Mesenchymal stem cell (in vitro differentiated cells and primary cell): ENCODE results near the gene ZEB1.

ENCODE experiments used
- DNase-seq: peaks from one replicate; pipeline ENCODE4 v3.0.0-alpha.2; 2013
- H2AFZ ChIP-seq: one replicate; pipeline ENCODE4 v1.6.1; 2013; ENCODE audit warnings: low read depth, mild to moderate bottlenecking, control low read depth, inconsistent platforms, low read length, moderate library complexity
- H2AK5ac ChIP-seq: 2 replicates; pipeline ENCODE4 v1.6.1; 2013; ENCODE audit warnings: low read length, moderate library complexity, mild to moderate bottlenecking, inconsistent platforms; ENCODE audit not compliant: severe bottlenecking
- H2BK120ac ChIP-seq: one replicate; pipeline ENCODE4 v1.6.1; 2013; ENCODE audit warnings: low read depth, mild to moderate bottlenecking, inconsistent platforms, low read length, moderate library complexity
- H2BK12ac ChIP-seq, 2 experiments: one replicate each; pipeline ENCODE4 v1.6.1; 2013; ENCODE audit warnings: inconsistent platforms in 2 of 2, low read length in 2 of 2, mild to moderate bottlenecking in 2 of 2, moderate library complexity in 2 of 2, control low read depth in 1 of 2
- H2BK15ac ChIP-seq: one replicate; pipeline ENCODE4 v1.6.1; 2013; ENCODE audit warnings: mild to moderate bottlenecking, low read depth, inconsistent platforms; ENCODE audit not compliant: poor library complexity, severe bottlenecking
- H2BK5ac ChIP-seq: 2 replicates; pipeline ENCODE4 v1.6.1; 2013; ENCODE audit warnings: low read depth, mild to moderate bottlenecking, low read length, control low read depth, inconsistent platforms; ENCODE audit not compliant: poor library complexity, severe bottlenecking
- H3K14ac ChIP-seq, 2 experiments: one replicate each; pipeline ENCODE4 v1.6.1; 2013; ENCODE audit warnings: inconsistent platforms in 2 of 2, low read length in 2 of 2, control low read depth in 1 of 2, mild to moderate bottlenecking in 1 of 2, moderate library complexity in 1 of 2
- H3K18ac ChIP-seq, 2 experiments: one replicate each; pipeline ENCODE4 v1.6.1; 2013; ENCODE audit warnings: inconsistent platforms in 2 of 2, low read length in 2 of 2, control low read depth in 1 of 2, low read depth in 1 of 2, mild to moderate bottlenecking in 1 of 2
- H3K23ac ChIP-seq, 2 experiments: one replicate each; pipeline ENCODE4 v1.6.1; 2013; ENCODE audit warnings: inconsistent platforms in 2 of 2, low read length in 2 of 2, mild to moderate bottlenecking in 2 of 2, moderate library complexity in 2 of 2, control low read depth in 1 of 2
- H3K27ac ChIP-seq: 2 replicates; pipeline ENCODE4 v1.5.1; 2013; ENCODE audit warnings: mild to moderate bottlenecking, moderate library complexity, low read length, control low read depth, inconsistent platforms; ENCODE audit not compliant: poor library complexity, severe bottlenecking
- H3K27me3 ChIP-seq, 2 experiments: 2 replicates each; pipeline versions ENCODE4 v1.6.1 to v1.7.0; 2013; ENCODE audit warnings: low read length in 2 of 2, mild to moderate bottlenecking in 2 of 2, moderate library complexity in 2 of 2, control low read depth in 1 of 2, inconsistent platforms in 1 of 2; ENCODE audit not compliant: control insufficient read depth in 1 of 2, insufficient read depth in 1 of 2
- H3K36me3 ChIP-seq, 2 experiments: 2 replicates each; pipeline versions ENCODE4 v1.6.1 to v1.7.0; 2013; ENCODE audit warnings: low read length in 2 of 2, control low read depth in 1 of 2, inconsistent platforms in 1 of 2, low read depth in 1 of 2, mild to moderate bottlenecking in 1 of 2; ENCODE audit not compliant: insufficient read depth in 2 of 2, control insufficient read depth in 1 of 2
- H3K4ac ChIP-seq, 2 experiments: one replicate each; pipeline ENCODE4 v1.6.1; 2013; ENCODE audit warnings: inconsistent platforms in 2 of 2, low read length in 2 of 2, mild to moderate bottlenecking in 2 of 2, moderate library complexity in 2 of 2, control low read depth in 1 of 2, low read depth in 1 of 2
- H3K4me1 ChIP-seq: 2 replicates; pipeline ENCODE4 v1.6.1; 2013; ENCODE audit warnings: low read depth, low read length, control low read depth; ENCODE audit not compliant: control insufficient read depth, insufficient read depth
- H3K4me2 ChIP-seq: 2 replicates; pipeline ENCODE4 v1.6.1; 2013; ENCODE audit warnings: low read length, mild to moderate bottlenecking, inconsistent platforms; ENCODE audit not compliant: poor library complexity, severe bottlenecking
- H3K4me3 ChIP-seq, 2 experiments: 2 replicates each; pipeline versions ENCODE4 v1.5.1 to v1.7.0; 2013; ENCODE audit warnings: low read length in 2 of 2, mild to moderate bottlenecking in 2 of 2, control low read depth in 1 of 2, low read depth in 1 of 2; ENCODE audit not compliant: insufficient read depth in 1 of 2
- H3K79me1 ChIP-seq: replicated peaks from 2 replicates; pipeline ENCODE4 v1.6.1; 2013; ENCODE audit warnings: mild to moderate bottlenecking, control low read depth, low read length, inconsistent platforms; ENCODE audit not compliant: poor library complexity, severe bottlenecking
- H3K9ac ChIP-seq: 2 replicates; pipeline ENCODE4 v1.7.0; 2013; ENCODE audit warnings: mild to moderate bottlenecking, low read length, moderate library complexity
- H3K9me3 ChIP-seq: 2 replicates; pipeline ENCODE4 v1.7.0; 2013; ENCODE audit warnings: mild to moderate bottlenecking, low read length; ENCODE audit not compliant: control insufficient read depth
- H4K8ac ChIP-seq: one replicate; pipeline ENCODE4 v1.6.1; 2013; ENCODE audit warnings: inconsistent platforms, mild to moderate bottlenecking, low read length, moderate library complexity
- H4K91ac ChIP-seq: one replicate; pipeline ENCODE4 v1.6.1; 2013; ENCODE audit warnings: mild to moderate bottlenecking, low read length, inconsistent platforms
- WGBS: methylation state at CpG from one replicate; pipeline ENCODE4 v1.1.7; 2013; ENCODE audit warnings: mixed read lengths; 5-methylcytosine and 5-hydroxymethylcytosine counted together

Gene ZEB1

GRCh38 chr10:31399171-31399570, 80.2 kb downstream of the ZEB1 start:
- H3K27ac ChIP-seq, result no peak overlapping the region
- H3K18ac ChIP-seq, result no peak overlapping the region
- H3K14ac ChIP-seq, result no peak overlapping the region
- no peak overlapping the region for H3K4ac ChIP-seq
- H2BK12ac ChIP-seq, result no peak overlapping the region
- no peak overlapping the region for H3K4me2 ChIP-seq
- H3K9ac ChIP-seq, result no peak overlapping the region
- H4K91ac ChIP-seq, result no peak overlapping the region
- no peaks in the 10 kb centered on the region for H3K4me1 ChIP-seq
- H4K8ac ChIP-seq, result no peak overlapping the region
- no peaks in the 10 kb centered on the region for H3K27me3 ChIP-seq
- no peak for DNase-seq
- no peak overlapping the region for H3K4me3 ChIP-seq
- no peak overlapping the region for H2AK5ac ChIP-seq
- H3K79me1 ChIP-seq, result peaks cover 18% of the 10 kb centered on the region
- WGBS, result 96% methylated on average over 5 of the region's 5 CpGs
- no peak overlapping the region for H2AFZ ChIP-seq
- no peak overlapping the region for H2BK5ac ChIP-seq
- no peak overlapping the region for H2BK15ac ChIP-seq
- no peaks in the 10 kb centered on the region for H3K9me3 ChIP-seq
- H3K36me3 ChIP-seq, result peaks cover 0 to 45% of the 10 kb centered on the region in 2 experiments
- H3K23ac ChIP-seq, result no peak overlapping the region
- no peak overlapping the region for H2BK120ac ChIP-seq

- Histone ChIP-seq H2AK5ac (no peak overlapping the region), H2BK15ac (no peak overlapping the region), H3K27me3 (no peaks in the 10 kb centered on the region), H2BK12ac (no peak overlapping the region), H3K36me3 (peaks cover 0 to 40% of the 10 kb centered on the region in 2 experiments), H2BK120ac (no peak overlapping the region), H3K9ac (no peak overlapping the region), H3K23ac (no peak overlapping the region), H3K18ac (no peak overlapping the region), H3K4ac (no peak overlapping the region), H3K27ac (no peak overlapping the region), H3K4me1 (no peaks in the 10 kb centered on the region), H3K9me3 (no peaks in the 10 kb centered on the region), H4K8ac (no peak overlapping the region), H2AFZ (no peak overlapping the region), H3K79me1 (peaks cover 15% of the 10 kb centered on the region), H3K14ac (no peak overlapping the region), H2BK5ac (no peak overlapping the region), H3K4me3 (no peak overlapping the region), H4K91ac (no peak overlapping the region), H3K4me2 (no peak overlapping the region)
- no peak for DNase-seq
These were observed 80.6 kb downstream of the ZEB1 start for GRCh38 chr10:31399631-31400030.

GRCh38 chr10:31401287-31401686, 82.3 kb downstream of the ZEB1 start:
- Histone ChIP-seq H3K27ac (no peak overlapping the region), H3K18ac (no peak overlapping the region), H3K14ac (no peak overlapping the region), H3K4me3 (no peak overlapping the region), H3K9me3 (no peaks in the 10 kb centered on the region), H4K91ac (no peak overlapping the region), H3K27me3 (no peaks in the 10 kb centered on the region), H3K9ac (no peak overlapping the region), H3K4ac (no peak overlapping the region), H2BK12ac (no peak overlapping the region), H3K36me3 (peaks cover 0 to 32% of the 10 kb centered on the region in 2 experiments), H3K23ac (no peak overlapping the region), H3K4me2 (no peak overlapping the region), H2BK120ac (no peak overlapping the region), H2BK5ac (no peak overlapping the region), H2AK5ac (no peak overlapping the region), H2BK15ac (no peak overlapping the region), H3K4me1 (no peaks in the 10 kb centered on the region), H2AFZ (no peak overlapping the region), H4K8ac (no peak overlapping the region), H3K79me1 (peaks cover 13% of the 10 kb centered on the region)
- 68% methylated on average over 3 of the region's 3 CpGs for WGBS
- DNase-seq, result no peak

- peak; percentile 50 for DNase-seq
These were observed 85.6 kb downstream of the ZEB1 start for GRCh38 chr10:31404640-31405039.

More at GRCh38 chr10:31404640-31405039, 85.6 kb downstream of the ZEB1 start:
- H3K9ac ChIP-seq, result no peak overlapping the region
- H2AFZ ChIP-seq, result no peak overlapping the region
- H3K4me1 ChIP-seq, result no peaks in the 10 kb centered on the region
- H4K91ac ChIP-seq, result no peak overlapping the region
- H2BK120ac ChIP-seq, result no peak overlapping the region
- no peak overlapping the region for H4K8ac ChIP-seq
- no peak overlapping the region for H3K23ac ChIP-seq
- peaks cover 0 to 17% of the 10 kb centered on the region in 2 experiments for H3K36me3 ChIP-seq
- H2BK15ac ChIP-seq, result no peak overlapping the region
- peaks cover 3% of the 10 kb centered on the region for H3K79me1 ChIP-seq
- H3K18ac ChIP-seq, result no peak overlapping the region
- no peak overlapping the region for H2AK5ac ChIP-seq
- no peaks in the 10 kb centered on the region for H3K27me3 ChIP-seq
- H2BK5ac ChIP-seq, result no peak overlapping the region
- no peak overlapping the region for H3K4ac ChIP-seq
- no peaks in the 10 kb centered on the region for H3K9me3 ChIP-seq
- H3K4me2 ChIP-seq, result no peak overlapping the region
- H2BK12ac ChIP-seq, result no peak overlapping the region
- H3K4me3 ChIP-seq, result no peak overlapping the region
- no peak overlapping the region for H3K27ac ChIP-seq
- H3K14ac ChIP-seq, result no peak overlapping the region
